ENCODE results near the gene TTLL10.

DNA sequence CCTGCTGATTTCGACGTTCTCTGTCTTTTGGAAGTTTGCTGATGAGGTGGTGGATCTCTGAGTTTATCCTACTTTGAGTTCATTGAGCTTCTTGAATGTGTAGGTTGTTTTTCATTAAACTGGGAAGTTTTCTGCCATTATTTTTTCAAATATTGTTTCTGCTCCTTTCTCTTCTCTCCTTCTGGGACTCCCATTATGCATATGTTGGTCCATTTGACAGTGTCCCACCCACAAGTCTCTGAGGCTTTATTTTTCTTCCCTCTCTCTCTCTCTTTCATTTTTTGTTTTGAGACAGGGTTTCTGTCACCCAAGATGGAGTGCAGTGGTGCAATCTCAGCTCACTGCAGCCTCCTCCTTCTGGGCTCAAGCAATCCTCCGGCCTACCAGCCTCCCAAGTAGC lies 21.0 kb downstream of the TTLL10 start:
- no peak for TF ChIP-seq GATA3 (IDR thresholded peaks at IDR 0.05; ENCODE audit: low read depth, low read length)
- no peak for TF ChIP-seq GATA2 (IDR thresholded peaks at IDR 0.05; ENCODE audit: low read depth, low read length)

Data from SH-SY5Y (cell line).